Sigmoid colon (tissue), 7 donors: ENCODE results near the gene SPON1. TPM values are rescaled to one million over a fixed set of nuclear protein-coding genes. Genes with fewer than 3 reads are reported as not detected.

Experiments
- DNase-seq: peaks from one replicate; pipeline ENCODE4 v3.0.0-alpha.2; 2019
- H3K27ac ChIP-seq, 4 donors: fragments of 200-600 bp; sonication (generic); one replicate each; pipeline ENCODE4 v1.5.1; 2016 to 2019; ENCODE audit warnings: mild to moderate bottlenecking in 1 of 4
- H3K27me3 ChIP-seq, 3 donors: fragments of 200-600 bp; sonication (generic); one replicate each; pipeline ENCODE4 v1.5.1; 2019; ENCODE audit warnings: mild to moderate bottlenecking in 1 of 3
- H3K36me3 ChIP-seq, 4 donors: fragments of 200-600 bp; sonication (generic); one replicate each; pipeline ENCODE4 v1.5.1; 2016 to 2019
- H3K4me1 ChIP-seq, 4 donors: fragments of 200-600 bp; sonication (generic); one replicate each; pipeline ENCODE4 v1.5.1; 2017 to 2019
- H3K4me3 ChIP-seq, 4 donors: fragments of 200-600 bp; sonication (generic); one replicate each; pipeline ENCODE4 v1.5.1; 2017 to 2019; ENCODE audit warnings: mild to moderate bottlenecking in 2 of 4, moderate library complexity in 1 of 4
- H3K9me3 ChIP-seq, 4 donors: fragments of 200-600 bp in 3 of 4; sonication (generic) in 3 of 4; one replicate each; pipeline versions ENCODE4 v1.5.1 to v1.6.1; 2013 to 2019
- EP300 ChIP-seq, 4 donors: sonication (generic); formaldehyde crosslinking; IDR thresholded peaks; one replicate each; pipeline ENCODE4 v1.6.1; 2017; ENCODE audit warnings: antibody characterized with exemption in 4 of 4
- POLR2A ChIP-seq, 2 donors: fragments of 450-650 bp; IDR thresholded peaks; one replicate each; pipeline ENCODE4 v1.6.1; 2016; ENCODE audit warnings: antibody characterized with exemption in 2 of 2, mild to moderate bottlenecking in 2 of 2, moderate library complexity in 2 of 2
- POLR2AphosphoS5 ChIP-seq, 4 donors: sonication (generic); formaldehyde crosslinking; IDR thresholded peaks; one replicate each; pipeline ENCODE4 v1.6.1; 2017; ENCODE audit warnings: antibody characterized with exemption in 4 of 4
- WGBS, 2 donors: extraction: QIAGEN DNeasy Blood & Tissue Kit; methylation state at CpG; one replicate each; pipeline ENCODE4 v1.1.7; 2013; 5-methylcytosine and 5-hydroxymethylcytosine counted together
- intact Hi-C: fragments of 100-400 bp; cut with DNase I; formaldehyde crosslinking; loops from one replicate; pipeline ENCODE4 v1.15.1; 2023
- polyA plus RNA-seq, 3 donors: library from polyadenylated mRNA; stranded (reverse); fragments of 200-250 nt; gene quantifications; one replicate each; pipeline ENCODE4 v1.2.3, GENCODE V29; 2013
- total RNA-seq, 4 donors: library from RNA; depleted of rRNA; stranded (reverse); fragments of >200 nt; gene quantifications; one replicate each; pipeline ENCODE4 v1.1.0, GENCODE V29; 2016
- TF ChIP-seq, protein P1 (sequence below), 4 experiments: fragments of 450-650 bp in 3 of 4; fragments of 200-600 bp in 1 of 4; IDR thresholded peaks; one replicate each; pipeline ENCODE4 v1.5.1; 2016 to 2019; ENCODE audit warnings: antibody characterized with exemption in 4 of 4, mild to moderate bottlenecking in 3 of 4, moderate library complexity in 2 of 4
- donor health status: healthy with polysubstance abuse.
- donor health status: Bipolar disorder and iron deficiency.
- donor health status: healthy.

SPON1 gene
- total and polyA plus RNA-seq, 7 donors, result 6.6 to 36.8 (median 12.6) TPM

DNA sequence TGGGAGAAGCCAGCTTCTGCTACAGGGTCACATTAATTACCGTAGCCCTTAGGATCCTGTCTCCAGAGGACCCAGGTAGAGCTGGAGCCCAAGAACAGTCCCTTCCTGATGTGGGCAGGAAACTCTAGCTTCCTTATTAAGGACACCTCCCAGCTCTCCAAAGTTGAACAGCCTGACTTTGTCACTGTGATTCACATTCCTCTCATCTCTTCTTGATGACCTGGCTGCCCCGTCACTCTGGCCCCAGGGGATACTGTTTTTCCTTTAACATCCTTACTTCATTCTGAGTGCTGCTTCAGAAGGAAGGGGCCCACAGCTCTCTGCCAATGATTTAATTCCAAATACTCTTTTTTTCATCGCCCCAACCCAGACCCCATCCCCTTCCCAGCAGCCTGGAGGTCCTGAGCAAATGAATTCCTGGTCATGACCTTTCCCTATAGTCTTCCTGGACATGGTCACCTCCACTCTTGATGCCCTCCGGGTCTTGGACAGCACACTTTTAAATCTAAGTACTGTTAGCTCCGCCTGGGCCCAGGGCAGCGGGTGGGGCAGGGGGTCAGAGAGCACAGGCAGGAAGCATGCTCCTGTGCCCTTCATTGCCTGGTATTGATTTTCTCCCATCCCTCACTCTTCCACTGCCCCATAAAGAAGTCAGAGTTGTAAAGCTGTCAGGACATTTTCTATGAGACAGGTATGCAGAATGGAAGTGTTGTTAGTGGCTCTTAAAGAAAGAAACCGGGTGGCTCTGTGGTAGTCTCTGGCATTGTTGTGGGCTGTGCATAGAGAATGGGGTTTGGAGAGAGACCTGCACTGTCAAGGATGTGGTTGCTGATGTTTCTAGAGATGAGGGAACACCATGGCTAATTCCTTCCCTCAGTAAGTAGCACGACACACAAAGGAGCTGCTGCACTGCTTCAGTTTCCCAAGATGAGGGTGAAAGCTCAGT, 22.3 kb upstream of the SPON1 start:
- WGBS, 2 donors, result 78 to 81% methylated on average over 8 of the region's 8 CpGs
- Histone ChIP-seq H3K27me3 (no peaks in the 10 kb centered on the region), H3K4me1 (peaks cover 0 to 3% (median 0%) of the 10 kb centered on the region in 4 donors), H3K4me3 (no peak overlapping the region), H3K27ac (no peak overlapping the region), H3K36me3 (no peaks in the 10 kb centered on the region), H3K9me3 (peaks cover 0 to 2% (median 0%) of the 10 kb centered on the region in 4 donors)
- intact Hi-C loops, result no loop called here
- TF ChIP-seq POLR2A (IDR thresholded peaks at IDR 0.05) (no peak), POLR2AphosphoS5 (IDR thresholded peaks at IDR 0.05) (no peak)
- TF ChIP-seq, protein P1, sequence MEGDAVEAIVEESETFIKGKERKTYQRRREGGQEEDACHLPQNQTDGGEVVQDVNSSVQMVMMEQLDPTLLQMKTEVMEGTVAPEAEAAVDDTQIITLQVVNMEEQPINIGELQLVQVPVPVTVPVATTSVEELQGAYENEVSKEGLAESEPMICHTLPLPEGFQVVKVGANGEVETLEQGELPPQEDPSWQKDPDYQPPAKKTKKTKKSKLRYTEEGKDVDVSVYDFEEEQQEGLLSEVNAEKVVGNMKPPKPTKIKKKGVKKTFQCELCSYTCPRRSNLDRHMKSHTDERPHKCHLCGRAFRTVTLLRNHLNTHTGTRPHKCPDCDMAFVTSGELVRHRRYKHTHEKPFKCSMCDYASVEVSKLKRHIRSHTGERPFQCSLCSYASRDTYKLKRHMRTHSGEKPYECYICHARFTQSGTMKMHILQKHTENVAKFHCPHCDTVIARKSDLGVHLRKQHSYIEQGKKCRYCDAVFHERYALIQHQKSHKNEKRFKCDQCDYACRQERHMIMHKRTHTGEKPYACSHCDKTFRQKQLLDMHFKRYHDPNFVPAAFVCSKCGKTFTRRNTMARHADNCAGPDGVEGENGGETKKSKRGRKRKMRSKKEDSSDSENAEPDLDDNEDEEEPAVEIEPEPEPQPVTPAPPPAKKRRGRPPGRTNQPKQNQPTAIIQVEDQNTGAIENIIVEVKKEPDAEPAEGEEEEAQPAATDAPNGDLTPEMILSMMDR (IDR thresholded peaks at IDR 0.05), result no peak
- no peak for DNase-seq

DNA sequence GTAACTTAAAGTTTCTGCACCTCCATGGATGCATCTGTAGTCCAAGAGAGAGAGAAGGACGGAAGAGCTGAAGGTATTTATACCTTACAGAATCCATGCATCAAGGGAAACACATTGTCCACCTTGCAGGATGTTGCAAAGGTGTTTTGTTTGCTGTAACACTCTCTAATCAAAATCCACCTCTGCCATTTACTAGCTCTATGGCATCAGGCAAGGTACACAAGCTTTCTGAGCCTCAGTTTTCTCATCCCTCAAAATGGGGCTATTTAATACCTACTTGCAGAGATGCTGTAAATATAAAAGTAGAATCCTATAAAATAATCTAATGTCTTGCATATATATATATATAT, 21.6 kb upstream of the SPON1 start:
- H3K27ac ChIP-seq, result no peak overlapping the region
- intact Hi-C loops, result no loop called here
- 78 to 85% methylated on average over 1 of the region's 1 CpG for WGBS, 2 donors
- TF ChIP-seq, protein P1 (IDR thresholded peaks at IDR 0.05), result no peak
- no peak for TF ChIP-seq POLR2AphosphoS5 (IDR thresholded peaks at IDR 0.05)
- no peak for TF ChIP-seq POLR2A (IDR thresholded peaks at IDR 0.05)
- no peak for TF ChIP-seq EP300 (IDR thresholded peaks at IDR 0.05)
- peaks cover 0 to 7% (median 0%) of the 10 kb centered on the region in 4 donors for H3K4me1 ChIP-seq
- H3K36me3 ChIP-seq, result no peaks in the 10 kb centered on the region
- H3K27me3 ChIP-seq, result no peaks in the 10 kb centered on the region
- no peak for DNase-seq
- peaks cover 0 to 2% (median 0%) of the 10 kb centered on the region in 4 donors for H3K9me3 ChIP-seq
- H3K4me3 ChIP-seq, result no peak overlapping the region

DNA sequence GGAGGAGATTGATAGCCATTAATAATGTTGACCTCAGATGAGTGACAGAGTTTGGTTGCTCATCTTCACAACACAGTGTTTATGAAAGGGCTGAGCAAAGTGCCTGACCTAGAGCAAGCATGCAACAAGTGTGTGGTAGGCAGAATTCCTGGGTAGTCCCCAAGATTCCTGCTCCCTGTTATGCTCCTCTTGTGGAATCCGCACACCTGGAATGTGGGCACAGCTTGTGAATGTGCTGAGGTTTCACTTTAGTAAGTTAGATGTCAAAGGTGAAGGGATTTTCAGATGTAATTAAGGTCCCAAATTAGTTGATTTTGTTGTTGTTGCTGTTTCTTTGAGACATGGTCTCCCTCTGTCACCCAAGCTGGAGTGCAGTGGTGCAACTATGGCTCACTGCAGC, 20.7 kb upstream of the SPON1 start:
- no peak overlapping the region for H3K4me3 ChIP-seq
- no peak for TF ChIP-seq EP300 (IDR thresholded peaks at IDR 0.05)
- no peak for TF ChIP-seq POLR2A (IDR thresholded peaks at IDR 0.05)
- TF ChIP-seq, protein P1 (IDR thresholded peaks at IDR 0.05), result no peak
- TF ChIP-seq POLR2AphosphoS5 (IDR thresholded peaks at IDR 0.05), result no peak
- peaks cover 0 to 7% (median 0%) of the 10 kb centered on the region in 4 donors for H3K4me1 ChIP-seq
- no peak for DNase-seq
- H3K27ac ChIP-seq, result no peak overlapping the region
- WGBS, 2 donors, result 93 to 100% methylated on average over 1 of the region's 1 CpG
- H3K36me3 ChIP-seq, result no peaks in the 10 kb centered on the region
- intact Hi-C loops, result no loop called here
- H3K9me3 ChIP-seq, result no peaks in the 10 kb centered on the region
- H3K27me3 ChIP-seq, result no peaks in the 10 kb centered on the region

DNA sequence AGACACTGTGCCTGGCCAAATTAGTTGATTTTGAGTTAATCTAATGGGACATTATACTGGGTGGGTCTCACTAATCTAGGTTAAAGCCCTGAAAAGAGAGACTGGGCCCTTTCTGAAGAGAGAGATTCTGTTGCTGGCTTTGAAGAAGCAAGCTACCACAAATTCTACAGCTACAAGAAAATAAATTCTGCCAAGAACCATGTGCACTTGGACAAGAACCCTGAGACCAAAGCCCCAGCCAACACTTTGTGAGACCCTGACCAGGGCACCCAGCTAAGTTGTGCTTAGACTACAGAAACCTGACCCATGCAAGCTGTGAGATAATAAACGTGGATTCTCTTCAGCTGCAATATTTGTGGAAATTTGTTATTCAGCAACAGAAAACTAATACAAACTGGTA, 20.1 kb upstream of the SPON1 start:
- H3K4me3 ChIP-seq, result no peak overlapping the region
- WGBS, 2 donors, result 85 to 90% methylated on average over 1 of the region's 1 CpG
- intact Hi-C loops, result no loop called here
- H3K9me3 ChIP-seq, result no peaks in the 10 kb centered on the region
- no peaks in the 10 kb centered on the region for H3K36me3 ChIP-seq
- TF ChIP-seq, protein P1 (IDR thresholded peaks at IDR 0.05), result no peak
- TF ChIP-seq EP300 (IDR thresholded peaks at IDR 0.05) (no peak), POLR2A (IDR thresholded peaks at IDR 0.05) (no peak), POLR2AphosphoS5 (IDR thresholded peaks at IDR 0.05) (no peak)
- no peaks in the 10 kb centered on the region for H3K27me3 ChIP-seq
- peaks cover 0 to 7% (median 0%) of the 10 kb centered on the region in 4 donors for H3K4me1 ChIP-seq
- no peak overlapping the region for H3K27ac ChIP-seq
- DNase-seq, result no peak
